ENCODE results near the gene HOXA1.

The HOXA1 gene

GRCh38 chr7:27116962-27117886 is 21.4 kb upstream of the HOXA1 start:
- TF ChIP-seq EGR1 (IDR thresholded peaks at IDR 0.05) (no peak), TAF1 (IDR thresholded peaks at IDR 0.05; ENCODE audit: low read depth) (no peak), RAD21 (IDR thresholded peaks at IDR 0.05; ENCODE audit: low read depth) (no peak), ZBTB7A (IDR thresholded peaks at IDR 0.05; ENCODE audit: low read depth) (no peak), NFIC (IDR thresholded peaks at IDR 0.05) (no peak), YY1 (IDR thresholded peaks at IDR 0.05; ENCODE audit: low read depth) (no peak), EP300 (IDR thresholded peaks at IDR 0.05; ENCODE audit: borderline replicate concordance) (no peak), FOXM1 (IDR thresholded peaks at IDR 0.05; ENCODE audit: borderline replicate concordance, low read depth) (no peak), CREB1 (IDR thresholded peaks at IDR 0.05; ENCODE audit: low read depth) (no peak), TEAD4 (IDR thresholded peaks at IDR 0.05) (no peak), CEBPB (IDR thresholded peaks at IDR 0.05) (no peak), TCF12 (IDR thresholded peaks at IDR 0.05; ENCODE audit: low read depth) (no peak)
- TF ChIP-seq, protein P1, sequence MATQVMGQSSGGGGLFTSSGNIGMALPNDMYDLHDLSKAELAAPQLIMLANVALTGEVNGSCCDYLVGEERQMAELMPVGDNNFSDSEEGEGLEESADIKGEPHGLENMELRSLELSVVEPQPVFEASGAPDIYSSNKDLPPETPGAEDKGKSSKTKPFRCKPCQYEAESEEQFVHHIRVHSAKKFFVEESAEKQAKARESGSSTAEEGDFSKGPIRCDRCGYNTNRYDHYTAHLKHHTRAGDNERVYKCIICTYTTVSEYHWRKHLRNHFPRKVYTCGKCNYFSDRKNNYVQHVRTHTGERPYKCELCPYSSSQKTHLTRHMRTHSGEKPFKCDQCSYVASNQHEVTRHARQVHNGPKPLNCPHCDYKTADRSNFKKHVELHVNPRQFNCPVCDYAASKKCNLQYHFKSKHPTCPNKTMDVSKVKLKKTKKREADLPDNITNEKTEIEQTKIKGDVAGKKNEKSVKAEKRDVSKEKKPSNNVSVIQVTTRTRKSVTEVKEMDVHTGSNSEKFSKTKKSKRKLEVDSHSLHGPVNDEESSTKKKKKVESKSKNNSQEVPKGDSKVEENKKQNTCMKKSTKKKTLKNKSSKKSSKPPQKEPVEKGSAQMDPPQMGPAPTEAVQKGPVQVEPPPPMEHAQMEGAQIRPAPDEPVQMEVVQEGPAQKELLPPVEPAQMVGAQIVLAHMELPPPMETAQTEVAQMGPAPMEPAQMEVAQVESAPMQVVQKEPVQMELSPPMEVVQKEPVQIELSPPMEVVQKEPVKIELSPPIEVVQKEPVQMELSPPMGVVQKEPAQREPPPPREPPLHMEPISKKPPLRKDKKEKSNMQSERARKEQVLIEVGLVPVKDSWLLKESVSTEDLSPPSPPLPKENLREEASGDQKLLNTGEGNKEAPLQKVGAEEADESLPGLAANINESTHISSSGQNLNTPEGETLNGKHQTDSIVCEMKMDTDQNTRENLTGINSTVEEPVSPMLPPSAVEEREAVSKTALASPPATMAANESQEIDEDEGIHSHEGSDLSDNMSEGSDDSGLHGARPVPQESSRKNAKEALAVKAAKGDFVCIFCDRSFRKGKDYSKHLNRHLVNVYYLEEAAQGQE (IDR thresholded peaks at IDR 0.05; ENCODE audit: low read depth): no peak
- TF ChIP-seq, protein P2, sequence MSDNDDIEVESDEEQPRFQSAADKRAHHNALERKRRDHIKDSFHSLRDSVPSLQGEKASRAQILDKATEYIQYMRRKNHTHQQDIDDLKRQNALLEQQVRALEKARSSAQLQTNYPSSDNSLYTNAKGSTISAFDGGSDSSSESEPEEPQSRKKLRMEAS (IDR thresholded peaks at IDR 0.05): no peak
- TF ChIP-seq, protein P3, sequence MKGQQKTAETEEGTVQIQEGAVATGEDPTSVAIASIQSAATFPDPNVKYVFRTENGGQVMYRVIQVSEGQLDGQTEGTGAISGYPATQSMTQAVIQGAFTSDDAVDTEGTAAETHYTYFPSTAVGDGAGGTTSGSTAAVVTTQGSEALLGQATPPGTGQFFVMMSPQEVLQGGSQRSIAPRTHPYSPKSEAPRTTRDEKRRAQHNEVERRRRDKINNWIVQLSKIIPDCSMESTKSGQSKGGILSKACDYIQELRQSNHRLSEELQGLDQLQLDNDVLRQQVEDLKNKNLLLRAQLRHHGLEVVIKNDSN (IDR thresholded peaks at IDR 0.05): no peak

DNA sequence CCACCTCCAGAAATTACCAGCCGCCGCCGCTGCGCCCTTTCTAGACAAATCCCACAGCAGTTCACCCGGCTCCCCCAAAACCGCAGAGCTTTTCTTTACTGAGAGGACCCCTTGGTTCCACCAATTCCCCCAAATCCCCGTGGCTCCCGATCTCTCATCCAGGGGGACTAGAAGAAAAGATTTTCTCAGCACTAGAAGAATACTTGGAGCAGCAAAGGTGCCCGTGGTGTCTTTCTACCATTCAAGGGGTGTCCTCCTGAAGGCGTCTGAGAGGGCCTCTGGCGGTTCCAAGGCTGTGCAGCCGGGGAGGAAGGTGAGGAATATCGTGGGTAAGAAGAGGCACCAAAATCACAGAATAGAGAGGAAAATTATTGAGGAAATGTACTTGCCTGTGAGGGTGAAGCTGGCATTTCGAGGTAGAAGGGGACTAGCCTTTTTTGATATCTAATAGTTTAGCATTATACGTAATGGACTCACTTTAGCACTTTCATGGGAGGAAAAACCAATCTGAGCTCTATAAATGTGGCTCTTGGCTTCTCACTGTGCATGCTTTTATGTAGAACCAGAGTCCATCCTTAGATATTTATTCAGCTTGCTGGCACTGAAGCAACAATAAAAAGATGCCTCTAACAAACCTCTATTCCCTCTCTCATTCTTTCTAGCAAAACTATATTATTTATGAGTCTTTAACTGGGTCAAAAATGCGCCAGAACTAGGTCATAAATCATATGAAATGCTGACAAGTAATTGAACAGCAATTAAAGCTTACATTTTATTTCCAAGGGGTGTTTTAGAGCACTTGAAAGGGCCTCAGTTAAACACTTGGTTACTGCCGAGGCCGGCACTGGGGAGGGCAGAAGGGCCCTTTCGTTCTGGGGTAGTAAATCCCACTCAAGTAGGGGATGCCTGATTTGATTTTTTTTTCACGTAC is 20.5 kb upstream of the HOXA1 start:
- no peak for TF ChIP-seq CREB1 (IDR thresholded peaks at IDR 0.05; ENCODE audit: low read depth)
- no peak for TF ChIP-seq EGR1 (IDR thresholded peaks at IDR 0.05)
- no peak for TF ChIP-seq NFIC (IDR thresholded peaks at IDR 0.05)
- no peak for TF ChIP-seq YY1 (IDR thresholded peaks at IDR 0.05; ENCODE audit: low read depth)
- no peak for TF ChIP-seq RAD21 (IDR thresholded peaks at IDR 0.05; ENCODE audit: low read depth)
- no peak for TF ChIP-seq TCF12 (IDR thresholded peaks at IDR 0.05; ENCODE audit: low read depth)

- TF ChIP-seq NFIC (IDR thresholded peaks at IDR 0.05) (no peak), TCF12 (IDR thresholded peaks at IDR 0.05; ENCODE audit: low read depth) (no peak), CEBPB (IDR thresholded peaks at IDR 0.05) (no peak), CREB1 (IDR thresholded peaks at IDR 0.05; ENCODE audit: low read depth) (no peak), TAF1 (IDR thresholded peaks at IDR 0.05; ENCODE audit: low read depth) (no peak), FOXM1 (IDR thresholded peaks at IDR 0.05; ENCODE audit: borderline replicate concordance, low read depth) (no peak)
- TF ChIP-seq, protein P2 (IDR thresholded peaks at IDR 0.05): no peak
These were observed 19.6 kb upstream of the HOXA1 start for GRCh38 chr7:27115221-27116026.

- TF ChIP-seq NFIC (IDR thresholded peaks at IDR 0.05): no peak
- TF ChIP-seq, protein P1 (IDR thresholded peaks at IDR 0.05; ENCODE audit: low read depth): no peak
- TF ChIP-seq EGR1 (IDR thresholded peaks at IDR 0.05): no peak
- no peak for TF ChIP-seq FOXM1 (IDR thresholded peaks at IDR 0.05; ENCODE audit: borderline replicate concordance, low read depth)
- no peak for TF ChIP-seq CEBPB (IDR thresholded peaks at IDR 0.05)
- TF ChIP-seq RAD21 (IDR thresholded peaks at IDR 0.05; ENCODE audit: low read depth): no peak
- no peak for TF ChIP-seq TAF1 (IDR thresholded peaks at IDR 0.05; ENCODE audit: low read depth)
- no peak for TF ChIP-seq YY1 (IDR thresholded peaks at IDR 0.05; ENCODE audit: low read depth)
- TF ChIP-seq TCF12 (IDR thresholded peaks at IDR 0.05; ENCODE audit: low read depth): no peak
- no peak for TF ChIP-seq EP300 (IDR thresholded peaks at IDR 0.05; ENCODE audit: borderline replicate concordance)
- TF ChIP-seq, protein P2 (IDR thresholded peaks at IDR 0.05): no peak
- no peak for TF ChIP-seq CREB1 (IDR thresholded peaks at IDR 0.05; ENCODE audit: low read depth)
- no peak for TF ChIP-seq TEAD4 (IDR thresholded peaks at IDR 0.05)
- no peak for TF ChIP-seq ZBTB7A (IDR thresholded peaks at IDR 0.05; ENCODE audit: low read depth)
- TF ChIP-seq, protein P3 (IDR thresholded peaks at IDR 0.05): no peak
These were observed 19.1 kb upstream of the HOXA1 start for GRCh38 chr7:27114881-27115220.

All from Ishikawa (cell line).